WI38 (cell line): ENCODE measurements around the gene NOS1AP.
A peak's percentile ranks its signal among the peaks of the same experiment; 100 is the strongest.

Experiments
- H3K4me3 ChIP-seq: 2 replicates; pipeline ENCODE4 v1.5.1; 2011; ENCODE audit warnings: low read depth, mild to moderate bottlenecking, control low read depth, low read length
- CTCF ChIP-seq: IDR thresholded peaks from 2 replicates; pipeline ENCODE4 v1.5.1; 2012; ENCODE audit warnings: low read depth, mild to moderate bottlenecking, control low read depth, low read length

NOS1AP gene

GRCh38 chr1:162069334-162070093 is at the start of gene NOS1AP:
Gene NOS1AP, plus strand, starts transcription at chr1:162069691. Its CDS starts 487 bp downstream, at chr1:162070178.
- no peak for TF ChIP-seq CTCF
- peak within 1 kb of the TSS; percentile 60 for H3K4me3 ChIP-seq

GRCh38 chr1:162020150-162020549 is 49.3 kb upstream of the NOS1AP start:
- H3K4me3 ChIP-seq = no peak overlapping the region
- no peak for TF ChIP-seq CTCF

GRCh38 chr1:162021124-162021523 is 48.4 kb upstream of the NOS1AP start:
- no peak overlapping the region for H3K4me3 ChIP-seq
- TF ChIP-seq CTCF = no peak

- TF ChIP-seq CTCF = no peak
- no peak overlapping the region for H3K4me3 ChIP-seq
These were observed 46.9 kb upstream of the NOS1AP start for GRCh38 chr1:162022626-162023025.

- peak overlapping the region; percentile 76 for H3K4me3 ChIP-seq
These were observed 46.3 kb upstream of the NOS1AP start for GRCh38 chr1:162023181-162023546.

GRCh38 chr1:162023547-162024501 is 45.7 kb upstream of the NOS1AP start, which contains the start of gene OLFML2B:
Gene OLFML2B, minus strand, starts transcription at chr1:162023869. Its CDS starts 439 bp downstream, at chr1:162023430.
- 0 out of 2 replicates have a peak, but pooled peaks have one; percentile 17 for TF ChIP-seq CTCF

More at GRCh38 chr1:162023181-162023546, 46.3 kb upstream of the NOS1AP start:
- no peak for TF ChIP-seq CTCF

More at GRCh38 chr1:162023547-162024501, 45.7 kb upstream of the NOS1AP start, which contains the start of gene OLFML2B:
- peak within 1 kb of the TSS; percentile 76 for H3K4me3 ChIP-seq
